ENCODE measurements around the gene PDIA6. TPM values are rescaled to one million over a fixed set of nuclear protein-coding genes. Genes with fewer than 3 reads are reported as not detected.
"Not testable (repeated sequence)": the region's sequence is repeated elsewhere in the genome, so short reads cannot be mapped to it uniquely, and the experiment has no call there.

The PDIA6 gene
- total and polyA plus RNA-seq, 9 of the 15 experiments (the other 6 are each of a cell fraction or from before 2014, with no cell fraction given): 166 to 268 (median 229) TPM

DNA sequence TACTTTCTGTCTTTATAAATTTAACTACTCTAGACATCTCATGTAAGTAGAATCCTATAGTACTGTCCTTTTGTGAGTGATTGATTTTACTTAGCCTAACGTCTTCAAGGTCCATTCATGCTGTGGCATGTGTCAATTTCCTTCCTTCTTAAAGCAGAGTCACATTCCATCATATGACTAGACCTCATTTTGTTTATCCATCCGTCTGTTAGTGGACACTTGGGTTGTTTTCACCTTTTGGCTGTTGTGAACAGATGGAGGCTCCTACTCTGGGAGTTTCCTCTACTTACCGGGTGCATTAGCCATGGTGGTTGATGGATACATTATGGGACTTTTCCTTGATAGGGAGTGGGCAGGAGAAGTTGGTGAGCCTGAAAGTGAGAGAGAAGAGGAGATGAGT, 6.4 kb upstream of the PDIA6 start:
- intact Hi-C loops (cut with micrococcal nuclease): no loop called here

DNA sequence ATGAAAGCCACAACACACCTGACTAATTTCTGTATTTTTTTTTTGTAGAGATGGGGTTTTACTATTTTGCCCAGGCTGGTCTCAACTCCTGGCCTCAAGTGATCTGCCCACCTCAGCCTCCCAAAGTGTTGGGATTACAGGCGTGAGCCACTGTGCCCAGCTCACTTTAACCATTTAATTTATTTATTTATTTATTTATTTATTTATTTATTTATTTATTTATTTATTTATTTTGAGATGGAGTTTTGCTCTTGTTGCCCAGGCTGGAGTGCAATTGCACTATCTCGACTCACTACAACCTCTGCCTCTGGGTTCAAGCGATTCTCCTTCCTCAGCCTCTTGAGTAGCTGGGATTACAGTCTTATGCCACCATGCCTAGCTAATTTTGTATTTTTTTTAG, 5.7 kb upstream of the PDIA6 start:
- H3K9me3 ChIP-seq (replicated peaks; ENCODE audit: control insufficient read depth, insufficient read depth, low read depth, low read length); ATAC-seq; in situ Hi-C loops (cut with MboI); H4K20me1 ChIP-seq (replicated peaks; ENCODE audit: control insufficient read depth, insufficient read depth, low read length); H3K4me1 ChIP-seq (replicated peaks in 1 of 2; ENCODE audit: control insufficient read depth in 2 of 2, insufficient read depth in 2 of 2, low read length in 2 of 2); FAIRE-seq; H3K4me2 ChIP-seq (ENCODE audit: insufficient read depth, low read length); H3K36me3 ChIP-seq (ENCODE audit: control insufficient read depth, insufficient read depth, low read length); intact Hi-C loops (cut with micrococcal nuclease); H3K9ac ChIP-seq (ENCODE audit: insufficient read depth in 1 of 2, low read depth in 2 of 2, low read length in 2 of 2); CTCF ChIA-PET (ENCODE audit: low intra/inter-chr PET ratio); H2AFZ ChIP-seq (ENCODE audit: low read depth, low read length); H3K4me3 ChIP-seq; DNase-seq (ENCODE audit: extremely low read depth in 1 of 4, low spot score in 3 of 4); H3K79me2 ChIP-seq (ENCODE audit: control insufficient read depth, insufficient read depth, low read length); H3K27ac ChIP-seq (ENCODE audit: extremely low read depth, low read depth, low read length); H3K9me1 ChIP-seq (ENCODE audit: control insufficient read depth, insufficient read depth, low read length); BruUV-seq (replicated peaks): not testable (repeated sequence)
- POLR2A ChIA-PET: interaction anchor here (0.7 kb wide), 1 partner anchor 14 kb away, joined by 4 read pairs; no protein-coding TSS in a partner anchor
- 0% methylated on average over 3 of the region's 3 CpGs for WGBS (ENCODE audit: insufficient coverage, low coverage, missing lambda C conversion rate)
- H3K27me3 ChIP-seq (ENCODE audit: control insufficient read depth in 2 of 2, insufficient read depth in 2 of 2, low read length in 2 of 2): peaks cover 37 to 51% of the 10 kb centered on the region in 2 experiments

More for the DNA sequence above, 6.4 kb upstream of the PDIA6 start:
- Histone ChIP-seq H3K9ac (ENCODE audit: insufficient read depth in 1 of 2, low read depth in 2 of 2, low read length in 2 of 2) (no peak overlapping the region), H3K4me3 (no peak overlapping the region), H2AFZ (ENCODE audit: low read depth, low read length) (no peak overlapping the region), H3K4me1 (replicated peaks in 1 of 2; ENCODE audit: control insufficient read depth in 2 of 2, insufficient read depth in 2 of 2, low read length in 2 of 2) (peaks cover 0 to 3% of the 10 kb centered on the region in 2 experiments; a peak in 2 of 5 replicates), H3K9me1 (ENCODE audit: control insufficient read depth, insufficient read depth, low read length) (no peaks in the 10 kb centered on the region), H3K4me2 (ENCODE audit: insufficient read depth, low read length) (no peak overlapping the region), H4K20me1 (replicated peaks; ENCODE audit: control insufficient read depth, insufficient read depth, low read length) (no peaks in the 10 kb centered on the region), H3K27ac (ENCODE audit: extremely low read depth, low read depth, low read length) (no peak overlapping the region), H3K27me3 (ENCODE audit: control insufficient read depth in 2 of 2, insufficient read depth in 2 of 2, low read length in 2 of 2) (peaks cover 37 to 57% of the 10 kb centered on the region in 2 experiments), H3K79me2 (ENCODE audit: control insufficient read depth, insufficient read depth, low read length) (no peaks in the 10 kb centered on the region), H3K9me3 (replicated peaks; ENCODE audit: control insufficient read depth, insufficient read depth, low read depth, low read length) (no peaks in the 10 kb centered on the region), H3K36me3 (ENCODE audit: control insufficient read depth, insufficient read depth, low read length) (no peaks in the 10 kb centered on the region)
- ChIA-PET POLR2A (interaction anchor here (0.7 kb wide), 1 partner anchor 14 kb away, joined by 4 read pairs; no protein-coding TSS in a partner anchor), CTCF (ENCODE audit: low intra/inter-chr PET ratio) (no interaction called here)
- TF ChIP-seq ZNF584 (CRISPR knock-in tag; IDR thresholded peaks at IDR 0.05; ENCODE audit: low read depth): no peak
- no peak for TF ChIP-seq ZNF589 (CRISPR knock-in tag; IDR thresholded peaks at IDR 0.05; ENCODE audit: low read depth)
- no peak for TF ChIP-seq ZNF830 (CRISPR knock-in tag; IDR thresholded peaks at IDR 0.05)
- TF ChIP-seq ZNF668 (CRISPR knock-in tag; IDR thresholded peaks at IDR 0.05): no peak
- no peak for TF ChIP-seq ZKSCAN8 (CRISPR knock-in tag; IDR thresholded peaks at IDR 0.05)
- TF ChIP-seq MBD2 (IDR thresholded peaks at IDR 0.05; ENCODE audit: borderline replicate concordance, low read depth): no peak
- no peak for TF ChIP-seq SRSF7 (optimal IDR thresholded peaks at IDR 0.05; ENCODE audit: low read depth, low read length)
- no peak for TF ChIP-seq ZNF146 (CRISPR knock-in tag; IDR thresholded peaks at IDR 0.05; ENCODE audit: unreplicated experiment)
- TF ChIP-seq DACH1 (IDR thresholded peaks at IDR 0.05; ENCODE audit: partially characterized antibody): no peak
- no peak for TF ChIP-seq ZNF561 (CRISPR knock-in tag; conservative IDR thresholded peaks at IDR 0.05)
- no peak for TF ChIP-seq CAMTA2 (CRISPR knock-in tag; conservative IDR thresholded peaks at IDR 0.05)
- no peak for TF ChIP-seq MEIS2 (IDR thresholded peaks at IDR 0.05; ENCODE audit: partially characterized antibody)
- TF ChIP-seq ZKSCAN1 (IDR thresholded peaks at IDR 0.05; ENCODE audit: low read depth, low read length): no peak
- TF ChIP-seq, protein P1, sequence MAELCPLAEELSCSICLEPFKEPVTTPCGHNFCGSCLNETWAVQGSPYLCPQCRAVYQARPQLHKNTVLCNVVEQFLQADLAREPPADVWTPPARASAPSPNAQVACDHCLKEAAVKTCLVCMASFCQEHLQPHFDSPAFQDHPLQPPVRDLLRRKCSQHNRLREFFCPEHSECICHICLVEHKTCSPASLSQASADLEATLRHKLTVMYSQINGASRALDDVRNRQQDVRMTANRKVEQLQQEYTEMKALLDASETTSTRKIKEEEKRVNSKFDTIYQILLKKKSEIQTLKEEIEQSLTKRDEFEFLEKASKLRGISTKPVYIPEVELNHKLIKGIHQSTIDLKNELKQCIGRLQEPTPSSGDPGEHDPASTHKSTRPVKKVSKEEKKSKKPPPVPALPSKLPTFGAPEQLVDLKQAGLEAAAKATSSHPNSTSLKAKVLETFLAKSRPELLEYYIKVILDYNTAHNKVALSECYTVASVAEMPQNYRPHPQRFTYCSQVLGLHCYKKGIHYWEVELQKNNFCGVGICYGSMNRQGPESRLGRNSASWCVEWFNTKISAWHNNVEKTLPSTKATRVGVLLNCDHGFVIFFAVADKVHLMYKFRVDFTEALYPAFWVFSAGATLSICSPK (IDR thresholded peaks at IDR 0.05; ENCODE audit: borderline replicate concordance): no peak
- FAIRE-seq (peak; percentile 11), ATAC-seq (no peak), DNase-seq (ENCODE audit: extremely low read depth in 1 of 4, low spot score in 3 of 4) (no peak)
- BruUV-seq (replicated peaks): no TSS peak
- in situ Hi-C loops (cut with MboI): no loop called here
- WGBS (ENCODE audit: insufficient coverage, low coverage, missing lambda C conversion rate): 8% methylated on average over 3 of the region's 3 CpGs

Data from K562 (cell line).